Liver (tissue), 3 donors: ENCODE results near the gene CH25H.

Source experiments
- EGR1 ChIP-seq, 2 donors: IDR thresholded peaks; 2 replicates each; pipeline ENCODE4 v1.6.1; 2016 to 2018; ENCODE audit warnings: antibody characterized with exemption in 2 of 2, low read depth in 2 of 2
- HNF4A ChIP-seq, 2 donors: conservative IDR thresholded peaks; 2 replicates each; pipeline ENCODE4 v1.6.1; 2016; ENCODE audit warnings: antibody characterized with exemption in 2 of 2, mild to moderate bottlenecking in 2 of 2
- NR2F2 ChIP-seq: IDR thresholded peaks from 2 replicates; pipeline ENCODE4 v1.6.1; 2016; ENCODE audit warnings: antibody characterized with exemption
- RXRA ChIP-seq, 2 donors: IDR thresholded peaks; 2 replicates each; pipeline ENCODE4 v1.6.1; 2017 to 2018; ENCODE audit warnings: antibody characterized with exemption in 2 of 2, mild to moderate bottlenecking in 1 of 2
- TAF1 ChIP-seq: conservative IDR thresholded peaks from 2 replicates; pipeline ENCODE4 v1.6.1; 2016; ENCODE audit warnings: antibody characterized with exemption, mild to moderate bottlenecking
- TF ChIP-seq, protein P1 (sequence below): fragments of 150-350 bp; IDR thresholded peaks from 2 replicates; pipeline ENCODE4 v1.5.1; 2017; ENCODE audit warnings: improper control_type of control experiment, low read depth, low read length; ENCODE audit not compliant: missing input control
- TF ChIP-seq, protein P2 (sequence below): IDR thresholded peaks from 2 replicates; pipeline ENCODE4 v1.6.1; 2016; ENCODE audit warnings: antibody characterized with exemption, mild to moderate bottlenecking
- TF ChIP-seq, protein P3 (sequence below): IDR thresholded peaks from 2 replicates; pipeline ENCODE4 v1.6.1; 2016; ENCODE audit warnings: antibody characterized with exemption
- TF ChIP-seq, protein P4 (sequence below): IDR thresholded peaks from 2 replicates; pipeline ENCODE4 v1.6.1; 2016; ENCODE audit warnings: antibody characterized with exemption
- donor health status: healthy.
- donor health status: healthy.

DNA sequence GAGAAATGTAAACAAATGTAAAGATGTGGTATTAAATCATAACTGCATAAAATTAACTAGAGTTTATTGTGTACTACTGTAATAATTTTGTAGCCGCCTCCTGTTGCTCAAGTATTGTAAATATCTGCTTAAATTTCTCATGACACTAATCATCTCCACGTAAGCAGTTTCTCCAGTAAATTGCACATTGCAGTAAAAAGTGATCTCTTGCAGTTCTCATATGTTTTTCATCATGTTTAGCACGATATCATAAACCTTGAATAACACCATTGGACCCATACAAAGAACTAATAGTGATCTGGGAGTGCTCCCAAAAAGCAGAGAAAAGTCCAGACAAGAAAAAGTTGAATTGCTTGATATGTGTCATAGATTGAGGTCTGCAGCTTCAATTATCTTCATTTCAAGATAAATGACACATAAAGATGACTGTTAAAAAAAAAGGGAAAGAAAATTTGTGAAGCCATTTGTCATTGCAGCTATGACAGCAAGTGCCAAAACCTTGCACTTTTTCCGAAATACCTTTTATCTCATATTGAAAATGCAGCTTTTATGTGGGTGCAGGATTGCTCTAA, 29.2 kb upstream of the CH25H start:
- TF ChIP-seq, protein P1, sequence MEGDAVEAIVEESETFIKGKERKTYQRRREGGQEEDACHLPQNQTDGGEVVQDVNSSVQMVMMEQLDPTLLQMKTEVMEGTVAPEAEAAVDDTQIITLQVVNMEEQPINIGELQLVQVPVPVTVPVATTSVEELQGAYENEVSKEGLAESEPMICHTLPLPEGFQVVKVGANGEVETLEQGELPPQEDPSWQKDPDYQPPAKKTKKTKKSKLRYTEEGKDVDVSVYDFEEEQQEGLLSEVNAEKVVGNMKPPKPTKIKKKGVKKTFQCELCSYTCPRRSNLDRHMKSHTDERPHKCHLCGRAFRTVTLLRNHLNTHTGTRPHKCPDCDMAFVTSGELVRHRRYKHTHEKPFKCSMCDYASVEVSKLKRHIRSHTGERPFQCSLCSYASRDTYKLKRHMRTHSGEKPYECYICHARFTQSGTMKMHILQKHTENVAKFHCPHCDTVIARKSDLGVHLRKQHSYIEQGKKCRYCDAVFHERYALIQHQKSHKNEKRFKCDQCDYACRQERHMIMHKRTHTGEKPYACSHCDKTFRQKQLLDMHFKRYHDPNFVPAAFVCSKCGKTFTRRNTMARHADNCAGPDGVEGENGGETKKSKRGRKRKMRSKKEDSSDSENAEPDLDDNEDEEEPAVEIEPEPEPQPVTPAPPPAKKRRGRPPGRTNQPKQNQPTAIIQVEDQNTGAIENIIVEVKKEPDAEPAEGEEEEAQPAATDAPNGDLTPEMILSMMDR = no peak
- TF ChIP-seq, protein P2, sequence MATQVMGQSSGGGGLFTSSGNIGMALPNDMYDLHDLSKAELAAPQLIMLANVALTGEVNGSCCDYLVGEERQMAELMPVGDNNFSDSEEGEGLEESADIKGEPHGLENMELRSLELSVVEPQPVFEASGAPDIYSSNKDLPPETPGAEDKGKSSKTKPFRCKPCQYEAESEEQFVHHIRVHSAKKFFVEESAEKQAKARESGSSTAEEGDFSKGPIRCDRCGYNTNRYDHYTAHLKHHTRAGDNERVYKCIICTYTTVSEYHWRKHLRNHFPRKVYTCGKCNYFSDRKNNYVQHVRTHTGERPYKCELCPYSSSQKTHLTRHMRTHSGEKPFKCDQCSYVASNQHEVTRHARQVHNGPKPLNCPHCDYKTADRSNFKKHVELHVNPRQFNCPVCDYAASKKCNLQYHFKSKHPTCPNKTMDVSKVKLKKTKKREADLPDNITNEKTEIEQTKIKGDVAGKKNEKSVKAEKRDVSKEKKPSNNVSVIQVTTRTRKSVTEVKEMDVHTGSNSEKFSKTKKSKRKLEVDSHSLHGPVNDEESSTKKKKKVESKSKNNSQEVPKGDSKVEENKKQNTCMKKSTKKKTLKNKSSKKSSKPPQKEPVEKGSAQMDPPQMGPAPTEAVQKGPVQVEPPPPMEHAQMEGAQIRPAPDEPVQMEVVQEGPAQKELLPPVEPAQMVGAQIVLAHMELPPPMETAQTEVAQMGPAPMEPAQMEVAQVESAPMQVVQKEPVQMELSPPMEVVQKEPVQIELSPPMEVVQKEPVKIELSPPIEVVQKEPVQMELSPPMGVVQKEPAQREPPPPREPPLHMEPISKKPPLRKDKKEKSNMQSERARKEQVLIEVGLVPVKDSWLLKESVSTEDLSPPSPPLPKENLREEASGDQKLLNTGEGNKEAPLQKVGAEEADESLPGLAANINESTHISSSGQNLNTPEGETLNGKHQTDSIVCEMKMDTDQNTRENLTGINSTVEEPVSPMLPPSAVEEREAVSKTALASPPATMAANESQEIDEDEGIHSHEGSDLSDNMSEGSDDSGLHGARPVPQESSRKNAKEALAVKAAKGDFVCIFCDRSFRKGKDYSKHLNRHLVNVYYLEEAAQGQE = no peak
- TF ChIP-seq, protein P3, sequence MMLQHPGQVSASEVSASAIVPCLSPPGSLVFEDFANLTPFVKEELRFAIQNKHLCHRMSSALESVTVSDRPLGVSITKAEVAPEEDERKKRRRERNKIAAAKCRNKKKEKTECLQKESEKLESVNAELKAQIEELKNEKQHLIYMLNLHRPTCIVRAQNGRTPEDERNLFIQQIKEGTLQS = no peak
- TF ChIP-seq RXRA (IDR thresholded peaks at IDR 0.05) (no peak), EGR1 (IDR thresholded peaks at IDR 0.05; ENCODE audit: low read depth in 2 of 2) (no peak), HNF4A (conservative IDR thresholded peaks at IDR 0.05) (no peak), TAF1 (no peak), NR2F2 (no peak)
- TF ChIP-seq, protein P4, sequence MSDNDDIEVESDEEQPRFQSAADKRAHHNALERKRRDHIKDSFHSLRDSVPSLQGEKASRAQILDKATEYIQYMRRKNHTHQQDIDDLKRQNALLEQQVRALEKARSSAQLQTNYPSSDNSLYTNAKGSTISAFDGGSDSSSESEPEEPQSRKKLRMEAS = no peak
